ENCODE results near the gene MRPL39.

GRCh38 chr21:25581582-25581981, 25.7 kb downstream of the MRPL39 start:
- TF ChIP-seq EZH2phosphoT487 (IDR thresholded peaks at IDR 0.05; ENCODE audit: borderline replicate concordance, low read depth, low read length) (no peak), CTCF (conservative IDR thresholded peaks at IDR 0.05; ENCODE audit: low read length) (no peak)

All from OCI-LY7 (cell line).